Measurements from ENCODE around the gene DBF4B. TPM values are rescaled to one million over a fixed set of nuclear protein-coding genes. Genes with fewer than 3 reads are reported as not detected.
A peak's percentile ranks its signal among the peaks of the same experiment; 100 is the strongest.

DBF4B gene
- total and polyA plus RNA-seq, 2 of the 13 experiments (the other 11 are each of a cell fraction or from before 2014, with no cell fraction given) = 11.7 to 13.2 TPM

DNA sequence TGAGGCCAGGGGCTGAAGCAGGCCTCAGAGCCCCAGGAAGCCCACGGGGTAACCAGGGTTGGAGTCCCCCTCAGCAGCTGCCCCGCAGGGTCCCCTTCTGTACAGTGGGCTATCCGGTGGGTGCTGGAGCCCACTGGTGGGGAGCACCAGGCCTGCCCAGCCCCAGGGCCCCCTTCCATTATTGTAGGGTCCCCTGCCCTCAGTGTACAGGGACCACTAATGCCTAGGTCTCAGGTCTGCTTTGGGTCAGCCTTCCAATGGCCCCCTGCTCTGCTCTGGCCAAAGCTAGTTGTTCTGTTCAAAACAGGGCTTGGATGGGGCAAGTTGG is 51.4 kb downstream of the DBF4B start:
- DNase-seq (ENCODE audit: low spot score) = no peak
- ChIA-PET POLR2A (no interaction called here), CTCF (ENCODE audit: low intra/inter-chr PET ratio, low total read pairs) (no interaction called here)
- no peak for FAIRE-seq
- in situ Hi-C loops (cut with HindIII; ENCODE audit: extremely low pct_ligation_motif_present, low pct_unique_long_range_greater_than_20kb) = no loop called here
- intact Hi-C loops (cut with micrococcal nuclease; ENCODE audit: unreplicated experiment) = no loop called here
- H3K9me3 ChIP-seq (ENCODE audit: low read length) = no peaks in the 10 kb centered on the region
- WGBS (ENCODE audit: low lambda C conversion rate) = 80% methylated on average over 1 of the region's 3 CpGs
- H3K27me3 ChIP-seq (ENCODE audit: control insufficient read depth in 1 of 2, insufficient read depth in 2 of 2, low read length in 2 of 2) = peaks cover 21 to 56% of the 10 kb centered on the region in 2 experiments
- H2AFZ ChIP-seq (ENCODE audit: low read length) = no peak overlapping the region
- H3K4me2 ChIP-seq (ENCODE audit: low read depth, low read length) = peak overlapping the region; percentile 80
- no peak overlapping the region for H3K27ac ChIP-seq (ENCODE audit: extremely low read length, insufficient read depth, low read length)
- H3K4me1 ChIP-seq (ENCODE audit: insufficient read depth, low read length) = peaks cover 18% of the 10 kb centered on the region
- H3K9ac ChIP-seq (ENCODE audit: insufficient read depth, low read depth, low read length) = no peak overlapping the region
- no TSS peak for BruUV-seq (replicated peaks)
- TF ChIP-seq, protein P1, sequence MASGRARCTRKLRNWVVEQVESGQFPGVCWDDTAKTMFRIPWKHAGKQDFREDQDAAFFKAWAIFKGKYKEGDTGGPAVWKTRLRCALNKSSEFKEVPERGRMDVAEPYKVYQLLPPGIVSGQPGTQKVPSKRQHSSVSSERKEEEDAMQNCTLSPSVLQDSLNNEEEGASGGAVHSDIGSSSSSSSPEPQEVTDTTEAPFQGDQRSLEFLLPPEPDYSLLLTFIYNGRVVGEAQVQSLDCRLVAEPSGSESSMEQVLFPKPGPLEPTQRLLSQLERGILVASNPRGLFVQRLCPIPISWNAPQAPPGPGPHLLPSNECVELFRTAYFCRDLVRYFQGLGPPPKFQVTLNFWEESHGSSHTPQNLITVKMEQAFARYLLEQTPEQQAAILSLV (CRISPR knock-in tag; IDR thresholded peaks at IDR 0.05; ENCODE audit: borderline replicate concordance) = peak; percentile 28; the same call in 1 of the 2 replicates
- TF ChIP-seq THAP8 (CRISPR knock-in tag; IDR thresholded peaks at IDR 0.05; ENCODE audit: borderline replicate concordance) = 0 out of 2 replicates have a peak, but pooled peaks have one; percentile 33
- TF ChIP-seq ZFY (CRISPR knock-in tag; IDR thresholded peaks at IDR 0.05) = peak; percentile 34; the same call in 1 of the 2 replicates
- TF ChIP-seq, protein P2, sequence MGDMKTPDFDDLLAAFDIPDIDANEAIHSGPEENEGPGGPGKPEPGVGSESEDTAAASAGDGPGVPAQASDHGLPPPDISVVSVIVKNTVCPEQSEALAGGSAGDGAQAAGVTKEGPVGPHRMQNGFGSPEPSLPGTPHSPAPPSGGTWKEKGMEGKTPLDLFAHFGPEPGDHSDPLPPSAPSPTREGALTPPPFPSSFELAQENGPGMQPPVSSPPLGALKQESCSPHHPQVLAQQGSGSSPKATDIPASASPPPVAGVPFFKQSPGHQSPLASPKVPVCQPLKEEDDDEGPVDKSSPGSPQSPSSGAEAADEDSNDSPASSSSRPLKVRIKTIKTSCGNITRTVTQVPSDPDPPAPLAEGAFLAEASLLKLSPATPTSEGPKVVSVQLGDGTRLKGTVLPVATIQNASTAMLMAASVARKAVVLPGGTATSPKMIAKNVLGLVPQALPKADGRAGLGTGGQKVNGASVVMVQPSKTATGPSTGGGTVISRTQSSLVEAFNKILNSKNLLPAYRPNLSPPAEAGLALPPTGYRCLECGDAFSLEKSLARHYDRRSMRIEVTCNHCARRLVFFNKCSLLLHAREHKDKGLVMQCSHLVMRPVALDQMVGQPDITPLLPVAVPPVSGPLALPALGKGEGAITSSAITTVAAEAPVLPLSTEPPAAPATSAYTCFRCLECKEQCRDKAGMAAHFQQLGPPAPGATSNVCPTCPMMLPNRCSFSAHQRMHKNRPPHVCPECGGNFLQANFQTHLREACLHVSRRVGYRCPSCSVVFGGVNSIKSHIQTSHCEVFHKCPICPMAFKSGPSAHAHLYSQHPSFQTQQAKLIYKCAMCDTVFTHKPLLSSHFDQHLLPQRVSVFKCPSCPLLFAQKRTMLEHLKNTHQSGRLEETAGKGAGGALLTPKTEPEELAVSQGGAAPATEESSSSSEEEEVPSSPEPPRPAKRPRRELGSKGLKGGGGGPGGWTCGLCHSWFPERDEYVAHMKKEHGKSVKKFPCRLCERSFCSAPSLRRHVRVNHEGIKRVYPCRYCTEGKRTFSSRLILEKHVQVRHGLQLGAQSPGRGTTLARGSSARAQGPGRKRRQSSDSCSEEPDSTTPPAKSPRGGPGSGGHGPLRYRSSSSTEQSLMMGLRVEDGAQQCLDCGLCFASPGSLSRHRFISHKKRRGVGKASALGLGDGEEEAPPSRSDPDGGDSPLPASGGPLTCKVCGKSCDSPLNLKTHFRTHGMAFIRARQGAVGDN (CRISPR knock-in tag; IDR thresholded peaks at IDR 0.05) = peak; percentile 10; the same call in 1 of the 2 replicates
- peak; percentile 7; the same call in 1 of the 2 replicates for TF ChIP-seq ZFP90 (CRISPR knock-in tag; IDR thresholded peaks at IDR 0.05; ENCODE audit: borderline replicate concordance)
- no peak for TF ChIP-seq SMAD1 (CRISPR knock-in tag; IDR thresholded peaks at IDR 0.05; ENCODE audit: borderline replicate concordance, low read depth)
- TF ChIP-seq, protein P3, sequence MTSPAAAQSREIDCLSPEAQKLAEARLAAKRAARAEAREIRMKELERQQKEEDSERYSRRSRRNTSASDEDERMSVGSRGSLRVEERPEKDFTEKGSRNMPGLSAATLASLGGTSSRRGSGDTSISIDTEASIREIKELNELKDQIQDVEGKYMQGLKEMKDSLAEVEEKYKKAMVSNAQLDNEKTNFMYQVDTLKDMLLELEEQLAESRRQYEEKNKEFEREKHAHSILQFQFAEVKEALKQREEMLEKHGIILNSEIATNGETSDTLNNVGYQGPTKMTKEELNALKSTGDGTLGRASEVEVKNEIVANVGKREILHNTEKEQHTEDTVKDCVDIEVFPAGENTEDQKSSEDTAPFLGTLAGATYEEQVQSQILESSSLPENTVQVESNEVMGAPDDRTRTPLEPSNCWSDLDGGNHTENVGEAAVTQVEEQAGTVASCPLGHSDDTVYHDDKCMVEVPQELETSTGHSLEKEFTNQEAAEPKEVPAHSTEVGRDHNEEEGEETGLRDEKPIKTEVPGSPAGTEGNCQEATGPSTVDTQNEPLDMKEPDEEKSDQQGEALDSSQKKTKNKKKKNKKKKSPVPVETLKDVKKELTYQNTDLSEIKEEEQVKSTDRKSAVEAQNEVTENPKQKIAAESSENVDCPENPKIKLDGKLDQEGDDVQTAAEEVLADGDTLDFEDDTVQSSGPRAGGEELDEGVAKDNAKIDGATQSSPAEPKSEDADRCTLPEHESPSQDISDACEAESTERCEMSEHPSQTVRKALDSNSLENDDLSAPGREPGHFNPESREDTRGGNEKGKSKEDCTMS (CRISPR knock-in tag; conservative IDR thresholded peaks at IDR 0.05) = no peak
- H3K79me2 ChIP-seq (ENCODE audit: insufficient read depth, low read length) = no peaks in the 10 kb centered on the region
- H3K36me3 ChIP-seq (replicated peaks in 1 of 2; ENCODE audit: control insufficient read depth in 1 of 2, insufficient read depth in 2 of 2, low read length in 2 of 2) = no peaks in the 10 kb centered on the region
- H3K4me3 ChIP-seq (replicated peaks in 1 of 3; ENCODE audit: insufficient read depth in 1 of 3, low read depth in 2 of 3, low read length in 3 of 3) = peak overlapping the region in 1 of 3 experiments; percentile 74; a peak in 1 of 6 replicates
- H4K20me1 ChIP-seq (ENCODE audit: insufficient read depth, low read length) = no peaks in the 10 kb centered on the region
- ATAC-seq = no peak; the same call in 2 of the 3 replicates

Measured in HepG2 (cell line).